ENCODE data around the gene IQSEC3.

Gene IQSEC3

GRCh38 chr12:163406-163986 is 96.9 kb downstream of the IQSEC3 start:
- DNase-seq (ENCODE audit: low spot score), result no peak

GRCh38 chr12:164207-164606 is 97.6 kb downstream of the IQSEC3 start:
- DNase-seq (ENCODE audit: low spot score), result no peak

GRCh38 chr12:165862-166368 is 99.3 kb downstream of the IQSEC3 start:
- DNase-seq (ENCODE audit: low spot score), result no peak

- DNase-seq (ENCODE audit: low spot score), result no peak
Observed at GRCh38 chr12:166425-167075, 100.0 kb downstream of the IQSEC3 start.

GRCh38 chr12:167959-168600 is 101.5 kb downstream of the IQSEC3 start:
- no peak for DNase-seq (ENCODE audit: low spot score)

GRCh38 chr12:168763-169525 is 102.4 kb downstream of the IQSEC3 start:
- no peak for DNase-seq (ENCODE audit: low spot score)

- no peak for DNase-seq (ENCODE audit: low spot score)
Observed at GRCh38 chr12:169528-170370, 103.2 kb downstream of the IQSEC3 start.

GRCh38 chr12:170371-171225 is 104.0 kb downstream of the IQSEC3 start:
- no peak for DNase-seq (ENCODE audit: low spot score)

- DNase-seq (ENCODE audit: low spot score), result no peak
Observed at GRCh38 chr12:171276-171675, 104.7 kb downstream of the IQSEC3 start.

- DNase-seq (ENCODE audit: low spot score), result peak; percentile 80
Observed at GRCh38 chr12:171743-172676, 105.4 kb downstream of the IQSEC3 start.

- DNase-seq (ENCODE audit: low spot score), result no peak
Observed at GRCh38 chr12:172732-173161, 106.2 kb downstream of the IQSEC3 start.

- no peak for DNase-seq (ENCODE audit: low spot score)
Observed at GRCh38 chr12:174124-174523, 107.6 kb downstream of the IQSEC3 start.

- DNase-seq (ENCODE audit: low spot score), result no peak
Observed at GRCh38 chr12:174596-174995, 108.0 kb downstream of the IQSEC3 start.

GRCh38 chr12:175250-175649 is 108.7 kb downstream of the IQSEC3 start:
- peak; percentile 26 for DNase-seq (ENCODE audit: low spot score)

- DNase-seq (ENCODE audit: low spot score), result no peak
Observed at GRCh38 chr12:175759-176158, 109.2 kb downstream of the IQSEC3 start.

- DNase-seq (ENCODE audit: low spot score), result peak; percentile 39
Observed at GRCh38 chr12:176321-177181, 110.0 kb downstream of the IQSEC3 start.

GRCh38 chr12:177336-177979 is 110.9 kb downstream of the IQSEC3 start:
- DNase-seq (ENCODE audit: low spot score), result no peak
